CD4-positive, alpha-beta T cell treated with Interleukin-2 at 100 ng/mL for 4 hours (primary cell): ENCODE measurements around the gene CRACR2B.
A peak's percentile ranks its signal among the peaks of the same experiment; 100 is the strongest.

Experiments
- DNase-seq: peaks from one replicate; pipeline ENCODE4 v3.0.0-alpha.2; 2020; ENCODE audit warnings: low spot score

Gene CRACR2B

GRCh38 chr11:827897-828192 lies at the start of gene CRACR2B:
Gene CRACR2B, plus strand, starts transcription at chr11:827919. Its CDS starts 689 bp downstream, at chr11:828608.
- DNase-seq, result no peak

GRCh38 chr11:778976-779954 lies 48.5 kb upstream of the CRACR2B start:
- no peak for DNase-seq

GRCh38 chr11:779955-780532 lies 47.7 kb upstream of the CRACR2B start:
- no peak for DNase-seq

- DNase-seq, result no peak
Observed at GRCh38 chr11:782264-783174, 45.2 kb upstream of the CRACR2B start.

GRCh38 chr11:783581-784015 lies 44.1 kb upstream of the CRACR2B start:
- DNase-seq, result peak; percentile 18

GRCh38 chr11:786235-787083 lies 41.3 kb upstream of the CRACR2B start:
- no peak for DNase-seq

GRCh38 chr11:787084-787675 lies 40.5 kb upstream of the CRACR2B start:
- DNase-seq, result no peak

- no peak for DNase-seq
Observed at GRCh38 chr11:788009-788640, 39.6 kb upstream of the CRACR2B start.

GRCh38 chr11:788953-789940 lies 38.5 kb upstream of the CRACR2B start:
- no peak for DNase-seq

- peak; percentile 28 for DNase-seq
Observed at GRCh38 chr11:789943-790342, 37.8 kb upstream of the CRACR2B start, which contains the start of gene CEND1. Gene CEND1, minus strand, starts transcription at chr11:790090. Its CDS starts 1,514 bp downstream, at chr11:788576.

- no peak for DNase-seq
Observed at GRCh38 chr11:790721-791564, 36.8 kb upstream of the CRACR2B start.

GRCh38 chr11:791658-792534 lies 35.8 kb upstream of the CRACR2B start:
- no peak for DNase-seq

GRCh38 chr11:792535-792821 lies 35.2 kb upstream of the CRACR2B start:
- no peak for DNase-seq

- no peak for DNase-seq
Observed at GRCh38 chr11:792873-793272, 34.8 kb upstream of the CRACR2B start.

GRCh38 chr11:793556-793955 lies 34.2 kb upstream of the CRACR2B start:
- DNase-seq, result no peak

- no peak for DNase-seq
Observed at GRCh38 chr11:794013-794765, 33.5 kb upstream of the CRACR2B start.
